BE2C (cell line): ENCODE data around the gene DYNC1I2.

Experiments used
- DNase-seq: peaks from one replicate; pipeline ENCODE4 v3.0.0-alpha.2; 2020
- H3K27me3 ChIP-seq: fragments of 250-450 bp; sonication (Bioruptor Pico); 2 replicates; pipeline ENCODE4 v1.5.1; 2020; ENCODE audit warnings: mild to moderate bottlenecking
- H3K36me3 ChIP-seq: fragments of 250-450 bp; sonication (Bioruptor Pico); 2 replicates; pipeline ENCODE4 v1.5.1; 2020; ENCODE audit warnings: mild to moderate bottlenecking
- H3K4me1 ChIP-seq: fragments of 250-450 bp; sonication (Bioruptor Pico); 2 replicates; pipeline ENCODE4 v1.5.1; 2020
- H3K4me3 ChIP-seq: 2 replicates; pipeline ENCODE4 v1.5.1; 2011; ENCODE audit warnings: low read depth, low read length
- H3K9me3 ChIP-seq: fragments of 250-450 bp; sonication (Bioruptor Pico); 2 replicates; pipeline ENCODE4 v1.5.1; 2020
- CTCF ChIP-seq: IDR thresholded peaks from 2 replicates; pipeline ENCODE4 v1.5.1; 2012; ENCODE audit warnings: mild to moderate bottlenecking, low read depth, low read length

The DYNC1I2 gene

GRCh38 chr2:171668183-171668582, 19.1 kb upstream of the DYNC1I2 start:
- DNase-seq = no peak
- Histone ChIP-seq H3K4me3 (no peak overlapping the region), H3K4me1 (no peaks in the 10 kb centered on the region), H3K36me3 (no peaks in the 10 kb centered on the region), H3K9me3 (no peaks in the 10 kb centered on the region), H3K27me3 (peaks cover 4% of the 10 kb centered on the region; the same call in 1 of the 2 replicates)
- no peak for TF ChIP-seq CTCF

GRCh38 chr2:171669121-171669520, 18.1 kb upstream of the DYNC1I2 start:
- DNase-seq = no peak
- Histone ChIP-seq H3K9me3 (no peaks in the 10 kb centered on the region), H3K4me3 (no peak overlapping the region), H3K36me3 (no peaks in the 10 kb centered on the region), H3K27me3 (peaks cover 4% of the 10 kb centered on the region; the same call in 1 of the 2 replicates), H3K4me1 (no peaks in the 10 kb centered on the region)
- no peak for TF ChIP-seq CTCF

- no peak for DNase-seq
- Histone ChIP-seq H3K9me3 (no peaks in the 10 kb centered on the region), H3K36me3 (no peaks in the 10 kb centered on the region), H3K27me3 (no peaks in the 10 kb centered on the region; the same call in 1 of the 2 replicates), H3K4me1 (no peaks in the 10 kb centered on the region), H3K4me3 (no peak overlapping the region)
- no peak for TF ChIP-seq CTCF
Measured at GRCh38 chr2:171670655-171671054, 16.6 kb upstream of the DYNC1I2 start.

GRCh38 chr2:171671867-171672266, 15.4 kb upstream of the DYNC1I2 start:
- no peaks in the 10 kb centered on the region for H3K4me1 ChIP-seq
- no peaks in the 10 kb centered on the region; the same call in 1 of the 2 replicates for H3K27me3 ChIP-seq
- TF ChIP-seq CTCF = no peak
- no peaks in the 10 kb centered on the region for H3K9me3 ChIP-seq
- H3K36me3 ChIP-seq = no peaks in the 10 kb centered on the region
- no peak overlapping the region for H3K4me3 ChIP-seq
- no peak for DNase-seq

GRCh38 chr2:171673905-171674304, 13.4 kb upstream of the DYNC1I2 start:
- Histone ChIP-seq H3K4me3 (no peak overlapping the region), H3K4me1 (no peaks in the 10 kb centered on the region), H3K36me3 (no peaks in the 10 kb centered on the region), H3K27me3 (no peaks in the 10 kb centered on the region; the same call in 1 of the 2 replicates), H3K9me3 (no peaks in the 10 kb centered on the region)
- no peak for TF ChIP-seq CTCF
- DNase-seq = no peak

GRCh38 chr2:171675810-171676345, 11.4 kb upstream of the DYNC1I2 start:
- Histone ChIP-seq H3K4me3 (no peak overlapping the region), H3K4me1 (no peaks in the 10 kb centered on the region), H3K9me3 (no peaks in the 10 kb centered on the region), H3K27me3 (no peaks in the 10 kb centered on the region; the same call in 1 of the 2 replicates), H3K36me3 (no peaks in the 10 kb centered on the region)
- TF ChIP-seq CTCF = no peak
- DNase-seq = no peak
